T-cell (primary cell): ENCODE measurements around the gene GTPBP4. TPM values are rescaled to one million over a fixed set of nuclear protein-coding genes. Genes with fewer than 3 reads are reported as not detected.

ENCODE experiments used
- ATAC-seq, 4 experiments: fragments of 200-7000 bp in 3 of 4; fragments of 150-1000 bp in 1 of 4; cut with Tn5 transposase; replicated peaks in 1 of 4; 1 replicate in 3 of 4; 2 replicates in 1 of 4; pipeline ENCODE4 v1.10.0; 2021; ENCODE audit warnings: moderate library complexity in 3 of 4, mild to moderate bottlenecking in 2 of 4, moderate number of reproducible peaks in 1 of 4
- CTCF ChIA-PET, 2 donors: fragments of 300-600 bp; sonication (Branson Sonifier 250); formaldehyde crosslinking; loops; one replicate each; lab custom pipeline; 2022; ENCODE audit warnings: antibody characterized with exemption in 2 of 2; lab: Charles Lee
- POLR2A ChIA-PET, 2 donors: fragments of 300-600 bp; sonication (Branson Sonifier 250); formaldehyde crosslinking; loops; one replicate each; lab custom pipeline; 2022; ENCODE audit warnings: antibody characterized with exemption in 2 of 2; lab: Charles Lee
- DNase-seq, 35 experiments: peaks; one replicate each; pipeline versions ENCODE4 v3.0.0 to v3.0.0-alpha.2; 2013 to 2023
- H3K27ac ChIP-seq: one replicate; pipeline ENCODE4 v1.5.1; 2013; ENCODE audit warnings: low read length
- H3K27me3 ChIP-seq, 2 experiments: replicated peaks in 1 of 2; 1 replicate in 1 of 2; 2 replicates in 1 of 2; pipeline versions ENCODE4 v1.6.1 to v1.7.0; 2013; ENCODE audit warnings: low read length in 1 of 2, mixed read lengths in 1 of 2; ENCODE audit not compliant: control insufficient read depth in 2 of 2, insufficient read depth in 2 of 2; ENCODE audit errors: extremely low read depth in 1 of 2
- H3K36me3 ChIP-seq, 2 donors: 1 replicate in 1 of 2; 2 replicates in 1 of 2; pipeline versions ENCODE4 v1.6.1 to v1.7.0; 2013; ENCODE audit warnings: low read length in 1 of 2; ENCODE audit not compliant: control insufficient read depth in 2 of 2, insufficient read depth in 1 of 2; ENCODE audit errors: extremely low read depth in 1 of 2
- H3K4me1 ChIP-seq, 2 experiments: 1 replicate in 1 of 2; 2 replicates in 1 of 2; pipeline versions ENCODE4 v1.6.1 to v1.7.0; 2013; ENCODE audit warnings: low read length in 2 of 2, mixed read lengths in 1 of 2; ENCODE audit not compliant: insufficient read depth in 2 of 2, control insufficient read depth in 1 of 2; ENCODE audit errors: extremely low read depth in 1 of 2
- H3K4me3 ChIP-seq, 2 donors: 1 replicate in 1 of 2; 2 replicates in 1 of 2; pipeline versions ENCODE4 v1.5.1 to v1.7.0; 2013; ENCODE audit warnings: mild to moderate bottlenecking in 2 of 2, low read length in 1 of 2, moderate library complexity in 1 of 2; ENCODE audit not compliant: control insufficient read depth in 1 of 2; ENCODE audit errors: extremely low read depth in 1 of 2
- H3K9me3 ChIP-seq: 2 replicates; pipeline ENCODE4 v1.7.0; 2013
- H3K27ac Mint-ChIP-seq, 2 donors: one replicate each; pipeline ENCODE4 v1.8.0; 2020 to 2021; ENCODE audit warnings: mild to moderate bottlenecking in 2 of 2, mixed read lengths in 2 of 2
- H3K27me3 Mint-ChIP-seq, 2 donors: one replicate each; pipeline ENCODE4 v1.8.0; 2021 to 2022; ENCODE audit warnings: mixed read lengths in 2 of 2
- H3K36me3 Mint-ChIP-seq: one replicate; pipeline ENCODE4 v1.8.0; 2021; ENCODE audit warnings: mixed read lengths
- H3K4me1 Mint-ChIP-seq, 3 donors: one replicate each; pipeline ENCODE4 v1.8.0; 2020 to 2022; ENCODE audit warnings: mixed read lengths in 3 of 3, mild to moderate bottlenecking in 1 of 3
- H3K4me3 Mint-ChIP-seq, 3 donors: one replicate each; pipeline ENCODE4 v1.8.0; 2020 to 2022; ENCODE audit warnings: mild to moderate bottlenecking in 3 of 3, mixed read lengths in 3 of 3, moderate library complexity in 3 of 3
- H3K9me3 Mint-ChIP-seq, 3 donors: one replicate each; pipeline ENCODE4 v1.8.0; 2020 to 2022; ENCODE audit warnings: mixed read lengths in 3 of 3
- WGBS: methylation state at CpG from one replicate; pipeline ENCODE4 v1.1.5; 2013; ENCODE audit warnings: missing lambda C conversion rate; ENCODE audit not compliant: insufficient coverage; 5-methylcytosine and 5-hydroxymethylcytosine counted together
- total RNA-seq, 35 experiments: library from RNA in 6 of 35; stranded (reverse) in 6 of 35; fragments of 120-200 nt in 1 of 35; gene quantifications; one replicate each; pipeline versions ENCODE4 v1.2.1 to v1.2.4 and lab custom pipeline; 2013 to 2026

The GTPBP4 gene
- total RNA-seq, 5 donors from 2014 or later (not counting 1 experiment from before 2014, with no cell fraction given) = 44.6 to 59.1 (median 47.5) TPM

DNA sequence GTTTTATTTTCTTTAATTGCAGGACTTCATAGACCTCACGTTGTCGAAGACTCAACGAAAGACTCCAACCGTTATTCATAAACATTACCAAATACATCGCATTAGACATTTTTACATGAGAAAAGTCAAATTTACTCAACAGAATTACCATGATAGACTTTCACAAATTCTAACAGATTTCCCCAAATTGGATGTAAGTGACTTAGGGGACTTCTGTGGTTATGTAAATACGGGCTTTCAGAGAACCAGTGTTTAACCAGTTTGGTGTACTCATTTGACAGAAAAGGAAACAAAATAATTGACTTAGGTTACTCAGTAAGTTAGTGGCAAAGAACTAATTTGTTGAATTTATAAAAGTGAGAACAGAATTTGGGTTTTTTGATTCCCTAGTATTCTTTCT, 4.2 kb downstream of the GTPBP4 start:
- H3K4me1 ChIP-seq = peaks cover 3 to 19% of the 10 kb centered on the region in 2 experiments
- H3K27ac ChIP-seq = no peak overlapping the region
- no peak for ATAC-seq
- no peaks in the 10 kb centered on the region for H3K27me3 ChIP-seq
- H3K27ac Mint-ChIP-seq = no peak overlapping the region
- no CpG with 5 or more reads among the region's 6 CpGs for WGBS
- H3K9me3 ChIP-seq = no peaks in the 10 kb centered on the region
- H3K4me3 ChIP-seq = no peak overlapping the region
- CTCF ChIA-PET = interaction anchor here in 1 of 2 donors (0.7 kb wide), 1 partner anchor 327 kb away, joined by 5 read pairs; no protein-coding TSS in a partner anchor
- peaks cover 36 to 39% (median 37%) of the 10 kb centered on the region in 3 donors for H3K4me1 Mint-ChIP-seq
- DNase-seq = no peak
- peaks cover 3 to 48% of the 10 kb centered on the region in 2 donors for H3K36me3 ChIP-seq
- H3K27me3 Mint-ChIP-seq = no peaks in the 10 kb centered on the region
- H3K4me3 Mint-ChIP-seq = no peak overlapping the region
- H3K9me3 Mint-ChIP-seq = no peaks in the 10 kb centered on the region
- POLR2A ChIA-PET = interaction anchor here in 1 of 2 donors (0.7 kb wide), 1 partner anchor 63 kb away, joined by 3 read pairs; no protein-coding TSS in a partner anchor
- H3K36me3 Mint-ChIP-seq = peaks cover 41% of the 10 kb centered on the region

GRCh38 chr10:992871-993270, 4.6 kb downstream of the GTPBP4 start:
- POLR2A ChIA-PET = interaction anchor here in 1 of 2 donors (0.6 to 0.7 kb wide), 2 partner anchors 59 to 63 kb away, joined by 3 read pairs; no protein-coding TSS in a partner anchor
- Histone ChIP-seq H3K4me3 (no peak overlapping the region), H3K36me3 (peaks cover 3 to 51% of the 10 kb centered on the region in 2 donors), H3K9me3 (no peaks in the 10 kb centered on the region), H3K4me1 (peaks cover 2 to 15% of the 10 kb centered on the region in 2 experiments), H3K27me3 (no peaks in the 10 kb centered on the region), H3K27ac (no peak overlapping the region)
- CTCF ChIA-PET = interaction anchor here (0.6 to 0.7 kb wide), 2 partner anchors 201 to 919 kb away, joined by 3 to 4 read pairs; no protein-coding TSS in a partner anchor
- H3K4me3 Mint-ChIP-seq = no peak overlapping the region
- peaks cover 45% of the 10 kb centered on the region for H3K36me3 Mint-ChIP-seq
- no peaks in the 10 kb centered on the region for H3K27me3 Mint-ChIP-seq
- ATAC-seq (no peak), DNase-seq (no peak)
- no peaks in the 10 kb centered on the region for H3K9me3 Mint-ChIP-seq
- peaks cover 34 to 36% (median 36%) of the 10 kb centered on the region in 3 donors for H3K4me1 Mint-ChIP-seq
- H3K27ac Mint-ChIP-seq = no peak overlapping the region

- 90% methylated on average over 6 of the region's 6 CpGs for WGBS
- ChIA-PET POLR2A (no interaction called here), CTCF (no interaction called here)
- H3K36me3 Mint-ChIP-seq = peaks cover 57% of the 10 kb centered on the region
- Histone ChIP-seq H3K27me3 (no peaks in the 10 kb centered on the region), H3K27ac (no peak overlapping the region), H3K36me3 (peaks cover 3 to 70% of the 10 kb centered on the region in 2 donors), H3K4me3 (no peak overlapping the region), H3K9me3 (no peaks in the 10 kb centered on the region), H3K4me1 (no peaks in the 10 kb centered on the region)
- ATAC-seq (no peak), DNase-seq (no peak)
- peaks cover 15 to 19% (median 18%) of the 10 kb centered on the region in 3 donors for H3K4me1 Mint-ChIP-seq
- no peak overlapping the region for H3K27ac Mint-ChIP-seq
- H3K9me3 Mint-ChIP-seq = no peaks in the 10 kb centered on the region
- no peak overlapping the region for H3K4me3 Mint-ChIP-seq
- H3K27me3 Mint-ChIP-seq = no peaks in the 10 kb centered on the region
Measured at GRCh38 chr10:994836-995558, 6.8 kb downstream of the GTPBP4 start.

GRCh38 chr10:995559-995926, 7.3 kb downstream of the GTPBP4 start:
- 94% methylated on average over 6 of the region's 7 CpGs for WGBS
- POLR2A ChIA-PET = no interaction called here

GRCh38 chr10:996031-996430, 7.8 kb downstream of the GTPBP4 start:
- no peak overlapping the region for H3K4me3 Mint-ChIP-seq
- Histone ChIP-seq H3K36me3 (peaks cover 3 to 76% of the 10 kb centered on the region in 2 donors), H3K4me3 (no peak overlapping the region), H3K27ac (no peak overlapping the region), H3K27me3 (no peaks in the 10 kb centered on the region), H3K4me1 (no peaks in the 10 kb centered on the region), H3K9me3 (no peaks in the 10 kb centered on the region)
- H3K36me3 Mint-ChIP-seq = peaks cover 63% of the 10 kb centered on the region
- DNase-seq (no peak), ATAC-seq (no peak)
- H3K27me3 Mint-ChIP-seq = no peaks in the 10 kb centered on the region
- WGBS = 97% methylated on average over 6 of the region's 12 CpGs
- H3K27ac Mint-ChIP-seq = no peak overlapping the region
- ChIA-PET CTCF (no interaction called here), POLR2A (no interaction called here)
- H3K9me3 Mint-ChIP-seq = no peaks in the 10 kb centered on the region
- H3K4me1 Mint-ChIP-seq = peaks cover 7 to 9% (median 8%) of the 10 kb centered on the region in 3 donors

More at GRCh38 chr10:995559-995926, 7.3 kb downstream of the GTPBP4 start:
- CTCF ChIA-PET = no interaction called here
- Mint-ChIP-seq H3K4me3 (no peak overlapping the region), H3K4me1 (peaks cover 12 to 13% (median 13%) of the 10 kb centered on the region in 3 donors), H3K27ac (peak overlapping the region in 1 of 2 donors; percentile 11), H3K27me3 (no peaks in the 10 kb centered on the region), H3K36me3 (peaks cover 58% of the 10 kb centered on the region), H3K9me3 (no peaks in the 10 kb centered on the region)
- DNase-seq (no peak), ATAC-seq (no peak)
- Histone ChIP-seq H3K4me3 (no peak overlapping the region), H3K36me3 (peaks cover 3 to 72% of the 10 kb centered on the region in 2 donors), H3K27me3 (no peaks in the 10 kb centered on the region), H3K9me3 (no peaks in the 10 kb centered on the region), H3K4me1 (no peaks in the 10 kb centered on the region), H3K27ac (no peak overlapping the region)

DNA sequence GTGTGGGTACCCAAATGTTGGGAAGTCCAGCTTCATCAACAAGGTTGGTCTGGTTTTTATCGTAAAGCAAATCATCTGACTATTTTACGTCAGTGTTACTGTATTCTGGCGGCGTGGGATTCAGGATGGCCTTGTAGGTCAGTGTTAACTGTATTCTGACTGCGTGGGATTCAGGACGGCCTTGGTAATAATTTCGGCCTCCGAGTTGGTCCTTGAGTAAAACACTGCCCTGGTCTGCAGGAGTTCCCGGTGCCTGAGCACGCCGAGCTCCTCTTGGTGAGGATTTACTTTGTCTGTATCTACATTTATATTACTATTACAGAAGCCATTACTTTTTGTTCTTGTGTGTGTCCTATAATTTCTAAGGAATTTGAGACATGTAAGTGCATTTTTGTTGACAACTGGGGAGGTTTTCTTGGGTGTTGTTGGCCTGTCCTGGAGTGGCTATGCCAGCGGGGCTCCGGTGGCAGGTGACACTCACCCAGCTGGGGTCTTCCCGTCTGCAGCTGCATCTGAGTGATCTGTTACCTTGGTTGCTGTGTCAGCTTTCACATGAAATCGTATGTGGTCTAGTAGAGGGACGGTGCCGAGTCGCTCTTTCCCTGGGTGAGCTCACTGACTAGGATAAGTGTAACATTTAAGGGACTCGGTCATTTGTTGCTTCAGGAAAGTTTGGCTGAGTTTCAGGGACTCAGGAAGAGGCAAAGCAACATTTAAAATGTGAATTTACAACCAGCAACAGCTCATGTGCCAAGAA, 9.2 kb downstream of the GTPBP4 start:
- Histone ChIP-seq H3K4me1 (no peaks in the 10 kb centered on the region), H3K27ac (no peak overlapping the region), H3K27me3 (no peaks in the 10 kb centered on the region), H3K36me3 (peaks cover 3 to 85% of the 10 kb centered on the region in 2 donors), H3K4me3 (no peak overlapping the region), H3K9me3 (no peaks in the 10 kb centered on the region)
- ATAC-seq (no peak), DNase-seq (no peak)
- peaks cover 76% of the 10 kb centered on the region for H3K36me3 Mint-ChIP-seq
- POLR2A ChIA-PET = interaction anchor here (0.6 to 1.2 kb wide), 3 partner anchors 48 to 73 kb away, joined by 3 to 4 read pairs (median 3); partner anchors contain the start of gene IDI1 (in 1 of the 2)
- no peak overlapping the region for H3K4me3 Mint-ChIP-seq
- peaks cover 5 to 10% (median 5%) of the 10 kb centered on the region in 3 donors for H3K4me1 Mint-ChIP-seq
- no peak overlapping the region for H3K27ac Mint-ChIP-seq
- peaks cover 0 to 7% (median 4%) of the 10 kb centered on the region in 3 donors for H3K9me3 Mint-ChIP-seq
- H3K27me3 Mint-ChIP-seq = no peaks in the 10 kb centered on the region
- CTCF ChIA-PET = interaction anchor here in 1 of 2 donors (0.6 kb wide), 1 partner anchor 474 kb away, joined by 3 read pairs; no protein-coding TSS in a partner anchor
- 92% methylated on average over 14 of the region's 19 CpGs for WGBS
